Stimulated activated CD8-positive, alpha-beta memory T cell treated with anti-CD3 and anti-CD28 coated beads, Interleukin-15, amount 100 ng/mL, for 24 hours (primary cell): Measurements from ENCODE around the gene KLHL26.

Source experiments
- DNase-seq: peaks from one replicate; pipeline ENCODE4 v3.0.0-alpha.2; 2020; ENCODE audit warnings: low read depth

KLHL26 gene

DNA sequence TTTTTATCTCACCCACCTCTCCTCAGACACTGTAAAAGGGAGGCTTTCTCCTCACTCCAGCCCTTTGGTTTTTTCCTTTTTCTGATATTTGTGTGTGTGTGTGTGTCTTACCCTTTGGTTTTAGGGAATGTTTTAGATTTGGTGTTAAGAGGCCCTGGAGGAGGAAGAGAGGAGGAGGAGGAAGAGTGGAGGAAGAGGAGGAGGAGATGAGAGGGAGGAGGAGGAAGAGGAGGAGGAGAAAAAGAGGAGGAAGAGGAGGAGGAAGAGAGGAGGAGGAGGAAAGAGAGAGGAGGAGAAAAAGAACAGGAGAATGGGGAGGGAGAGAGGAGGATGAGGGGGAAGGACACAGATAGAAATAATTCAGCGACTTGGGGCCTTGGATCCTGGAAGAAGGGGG lies 10.5 kb downstream of the KLHL26 start:
- no peak for DNase-seq

DNA sequence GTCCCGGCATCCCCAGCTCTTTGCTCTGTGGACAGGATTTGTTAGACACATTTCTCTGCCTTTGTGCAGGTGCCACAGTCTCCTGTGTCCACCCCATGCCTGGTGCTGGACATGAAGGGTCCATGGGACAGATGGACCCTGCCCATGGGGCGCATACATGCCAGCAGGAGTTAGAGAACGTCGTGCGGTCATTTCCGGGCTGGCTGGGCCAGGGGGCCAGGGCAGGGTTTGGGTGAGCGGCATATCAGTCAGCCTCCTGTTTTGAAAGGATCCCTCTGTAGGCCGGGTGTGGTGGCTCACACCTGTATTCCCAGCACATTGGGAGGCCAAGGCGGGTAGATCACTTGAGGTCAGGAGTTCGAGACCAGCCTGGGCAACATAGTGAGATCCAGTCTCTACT lies 11.0 kb downstream of the KLHL26 start:
- no peak for DNase-seq

DNA sequence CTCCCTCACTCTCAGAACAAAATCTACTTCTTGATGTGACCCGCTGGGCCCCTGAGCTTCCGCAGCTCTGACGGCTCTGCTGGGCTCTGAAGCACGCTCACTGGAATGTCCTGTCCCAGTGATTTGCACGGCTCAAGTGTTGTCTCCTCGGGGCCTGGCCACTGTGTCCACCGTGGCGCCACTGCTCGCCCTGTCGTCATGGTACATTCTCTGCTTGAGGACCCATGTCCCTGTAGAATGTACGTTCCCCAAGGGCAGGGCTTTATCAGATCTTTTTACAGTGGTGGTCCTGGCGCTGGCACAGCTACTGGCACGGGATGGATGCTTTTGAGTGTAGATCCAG lies 12.1 kb downstream of the KLHL26 start:
- no peak for DNase-seq

DNA sequence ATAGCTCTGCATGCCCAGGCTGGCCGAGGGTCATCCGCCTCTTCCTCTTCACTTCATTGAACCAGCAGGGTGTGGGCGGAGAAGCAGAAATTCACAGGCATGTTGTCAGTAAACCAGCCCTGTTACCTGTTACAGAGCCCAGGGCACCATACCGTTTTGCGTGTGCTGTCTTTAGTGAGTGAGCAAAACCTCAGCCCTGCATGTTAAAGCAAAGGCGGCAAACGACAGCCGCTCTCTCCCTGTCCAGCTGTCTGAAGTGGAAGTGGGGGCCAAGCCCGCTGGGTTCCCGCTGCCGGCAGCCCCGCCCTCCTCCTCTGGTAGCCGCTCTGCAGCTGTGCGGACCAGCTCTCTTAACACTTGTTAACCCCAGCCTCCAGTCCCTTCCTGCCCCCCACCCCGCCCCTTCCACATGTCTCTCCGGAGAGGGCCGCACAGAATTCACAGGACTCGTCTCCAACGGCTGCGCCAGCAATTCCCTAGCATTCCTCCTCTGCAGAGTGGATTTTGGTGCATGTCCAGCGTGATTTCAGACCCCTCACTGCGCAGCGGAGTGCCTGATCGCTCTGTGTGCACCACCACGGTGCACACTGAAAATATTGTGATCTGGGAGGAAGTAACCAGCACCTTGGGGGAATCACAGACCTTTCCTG lies 12.7 kb downstream of the KLHL26 start:
- no peak for DNase-seq

DNA sequence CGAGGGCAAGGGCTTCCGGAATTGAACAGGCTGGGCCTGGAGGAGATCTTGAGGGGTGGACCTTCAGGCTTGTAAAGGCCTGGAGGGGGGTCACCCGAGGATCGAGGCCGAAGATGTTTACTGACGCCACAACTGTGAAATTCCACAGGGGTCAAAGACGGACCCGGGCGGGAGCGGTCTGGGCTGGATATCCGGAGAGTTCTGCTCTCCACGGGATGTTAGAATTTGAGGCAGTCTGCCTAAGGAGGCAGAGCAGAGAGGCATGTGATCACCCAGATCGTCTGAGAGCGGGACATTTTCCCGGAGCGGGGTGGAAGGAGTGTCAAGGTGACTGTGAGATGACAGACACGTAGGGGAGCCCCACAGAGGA lies 13.2 kb downstream of the KLHL26 start:
- DNase-seq: no peak

DNA sequence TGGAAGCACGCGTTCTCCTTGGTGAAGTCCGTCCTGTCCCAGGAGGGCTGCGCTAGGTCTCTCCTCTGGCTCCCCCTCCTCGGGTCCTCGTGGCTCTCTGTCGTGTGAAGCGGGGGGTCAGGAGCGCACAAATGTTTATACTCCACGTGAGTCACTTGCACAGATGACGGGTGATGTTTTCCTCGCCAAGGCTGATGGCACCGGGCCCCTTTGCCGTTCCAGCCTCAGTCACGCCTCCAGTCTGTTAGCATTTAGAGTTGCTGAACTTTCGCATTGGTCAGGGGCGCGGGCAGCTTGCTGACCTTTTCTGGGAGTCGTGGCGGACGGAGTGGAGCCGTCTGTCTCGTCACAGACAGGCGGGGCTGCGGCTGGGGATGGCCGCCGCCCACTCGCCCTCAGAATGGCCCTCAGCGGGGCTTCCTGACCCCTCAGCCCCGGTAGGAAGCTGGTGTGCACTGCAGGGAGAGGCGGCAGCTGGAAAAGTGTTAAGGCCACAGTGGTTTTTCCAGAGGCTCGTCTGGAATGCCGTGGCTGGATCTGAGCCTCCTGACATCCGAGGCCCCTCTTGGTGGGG lies 13.7 kb downstream of the KLHL26 start:
- no peak for DNase-seq

DNA sequence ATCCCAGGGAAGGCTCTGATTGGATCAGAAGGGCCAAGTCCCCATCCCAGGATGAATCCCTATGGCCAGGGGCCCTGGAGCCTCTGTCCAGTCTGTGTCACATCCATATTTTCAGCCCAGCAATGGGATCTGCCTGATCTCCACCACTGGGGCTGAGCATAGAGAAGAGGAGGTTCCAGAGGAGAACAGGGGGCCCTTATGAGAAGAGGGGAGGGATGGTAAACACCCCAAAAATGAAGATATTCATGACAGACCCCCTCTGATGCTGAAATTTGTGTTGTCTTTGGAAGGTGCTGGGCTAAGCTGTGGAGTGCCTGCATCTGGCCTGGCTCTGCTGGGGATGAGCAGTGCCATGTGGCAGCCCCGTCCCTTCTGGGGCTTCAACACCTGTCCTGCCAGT lies 14.5 kb downstream of the KLHL26 start:
- no peak for DNase-seq

DNA sequence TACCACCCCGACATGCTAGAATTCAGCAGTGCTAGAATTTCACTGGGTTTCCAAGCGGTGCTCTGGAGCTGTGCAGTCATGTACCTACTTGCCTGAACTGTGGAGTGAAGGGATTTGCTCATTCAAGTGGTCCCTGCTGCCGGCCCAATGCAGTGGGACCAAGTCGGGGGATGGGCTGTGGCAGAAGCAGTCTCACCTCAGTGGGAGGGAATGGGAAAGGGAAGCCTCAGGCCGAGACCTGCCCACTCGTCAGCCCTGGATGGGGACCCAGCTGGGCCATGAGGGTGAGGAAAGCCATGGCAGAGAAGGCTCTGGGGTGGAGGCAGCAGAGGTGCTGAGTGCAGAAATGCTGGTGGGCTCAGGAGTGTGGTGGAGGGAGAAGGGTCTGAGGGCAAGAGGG lies 14.9 kb downstream of the KLHL26 start:
- DNase-seq: no peak

DNA sequence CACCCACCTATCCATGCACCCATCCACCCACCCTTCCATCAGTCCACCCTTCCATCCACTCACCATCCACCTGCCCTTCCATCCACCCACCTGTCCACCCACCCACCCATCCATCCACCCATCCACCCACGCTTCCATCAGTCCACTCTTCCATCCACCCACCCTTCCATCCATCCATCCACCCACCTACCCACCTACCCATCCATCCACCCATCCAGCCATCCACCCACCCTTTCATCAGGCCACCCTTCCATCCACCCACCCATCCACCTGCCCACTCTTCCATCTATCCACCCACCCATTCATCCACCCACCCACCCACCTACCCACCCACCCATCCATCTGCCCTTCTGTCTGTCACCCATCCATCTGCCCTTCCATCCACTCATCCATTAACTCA lies 17.0 kb downstream of the KLHL26 start:
- DNase-seq: no peak

DNA sequence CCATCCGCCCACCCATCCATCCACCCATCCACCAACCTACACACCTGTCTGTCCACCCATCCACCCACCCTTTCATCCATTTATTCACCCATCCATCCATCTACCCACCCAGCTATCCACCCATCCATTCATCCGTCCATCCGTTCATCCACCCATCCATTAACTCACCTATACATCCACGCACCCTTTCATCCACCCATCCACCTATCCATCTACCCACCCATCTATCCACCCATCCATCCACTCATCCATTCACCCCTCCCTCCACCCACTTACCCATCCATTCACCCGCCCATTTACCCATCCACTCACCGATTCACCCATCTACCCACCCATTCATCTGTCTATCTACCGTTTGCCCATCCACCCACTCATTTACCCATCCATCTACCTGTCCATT lies 17.6 kb downstream of the KLHL26 start:
- DNase-seq: no peak

DNA sequence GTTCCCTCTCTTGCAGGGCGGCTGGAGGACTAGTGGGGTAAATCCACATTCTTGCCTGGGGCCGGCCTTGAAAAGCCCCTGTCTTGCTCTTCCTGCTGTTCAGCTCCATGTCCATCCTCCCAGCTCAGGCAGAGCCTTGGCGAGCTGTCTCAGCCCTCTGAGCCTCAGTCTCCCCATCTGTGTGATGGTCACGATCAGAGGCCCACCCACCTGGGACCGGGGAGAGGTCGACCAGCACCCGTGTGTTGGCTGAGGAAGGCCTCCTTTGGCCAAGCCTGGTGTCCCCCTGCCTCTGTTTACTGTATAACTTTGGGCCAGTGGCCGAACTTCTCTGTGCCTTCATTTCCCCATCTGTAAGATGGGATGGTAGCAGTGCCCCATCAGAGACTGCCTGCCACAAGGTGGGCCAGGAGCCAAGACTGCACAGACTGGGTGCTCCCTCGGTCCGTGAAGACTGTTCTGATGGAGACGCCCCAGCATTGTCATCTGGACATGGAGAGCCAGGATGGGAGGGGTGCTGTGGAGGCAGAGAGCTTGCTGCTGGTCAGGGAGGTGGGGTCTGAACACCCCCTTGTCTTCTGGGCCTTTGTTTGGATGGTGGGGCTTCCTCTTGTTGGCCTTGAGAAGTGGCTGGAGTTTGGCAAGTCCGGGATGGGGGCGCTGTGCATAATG lies 18.5 kb downstream of the KLHL26 start:
- no peak for DNase-seq

DNA sequence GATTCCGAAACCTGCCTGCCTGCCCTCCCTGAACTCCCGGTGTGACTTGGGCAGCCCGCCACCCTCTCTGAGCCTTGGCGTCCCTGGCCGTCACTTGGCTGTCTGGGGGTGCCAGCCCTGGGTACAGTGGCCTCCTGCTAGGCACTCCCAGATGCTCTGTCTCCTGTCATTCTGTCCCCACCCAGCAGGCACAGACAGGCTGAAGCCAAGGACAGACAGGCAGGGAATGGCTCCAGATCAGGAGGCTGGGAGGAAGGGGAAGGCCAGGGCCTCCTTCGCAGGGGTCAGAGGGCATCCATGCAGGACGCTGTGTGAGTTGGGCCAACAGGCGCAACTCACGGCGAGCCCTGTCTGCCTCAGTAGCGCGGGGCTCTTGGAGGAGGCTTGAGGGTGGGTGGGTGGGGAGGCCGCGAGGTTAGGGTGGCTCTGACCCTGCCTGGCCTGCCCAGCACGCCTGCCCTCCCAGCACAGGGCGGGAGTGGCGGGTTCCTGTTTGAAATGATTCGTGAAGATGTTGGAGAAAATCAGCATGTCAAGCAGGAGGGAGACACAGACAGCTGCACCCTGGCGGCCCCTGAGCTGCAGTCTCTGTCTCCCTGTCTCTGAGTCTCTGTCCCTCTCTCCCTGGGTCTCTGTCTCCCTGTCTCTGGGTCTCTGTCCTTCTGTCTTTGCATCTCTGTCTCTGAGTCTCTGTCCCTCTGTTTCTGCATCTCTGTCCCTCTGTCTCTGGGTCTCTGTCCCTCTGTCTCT lies 19.7 kb downstream of the KLHL26 start:
- no peak for DNase-seq

DNA sequence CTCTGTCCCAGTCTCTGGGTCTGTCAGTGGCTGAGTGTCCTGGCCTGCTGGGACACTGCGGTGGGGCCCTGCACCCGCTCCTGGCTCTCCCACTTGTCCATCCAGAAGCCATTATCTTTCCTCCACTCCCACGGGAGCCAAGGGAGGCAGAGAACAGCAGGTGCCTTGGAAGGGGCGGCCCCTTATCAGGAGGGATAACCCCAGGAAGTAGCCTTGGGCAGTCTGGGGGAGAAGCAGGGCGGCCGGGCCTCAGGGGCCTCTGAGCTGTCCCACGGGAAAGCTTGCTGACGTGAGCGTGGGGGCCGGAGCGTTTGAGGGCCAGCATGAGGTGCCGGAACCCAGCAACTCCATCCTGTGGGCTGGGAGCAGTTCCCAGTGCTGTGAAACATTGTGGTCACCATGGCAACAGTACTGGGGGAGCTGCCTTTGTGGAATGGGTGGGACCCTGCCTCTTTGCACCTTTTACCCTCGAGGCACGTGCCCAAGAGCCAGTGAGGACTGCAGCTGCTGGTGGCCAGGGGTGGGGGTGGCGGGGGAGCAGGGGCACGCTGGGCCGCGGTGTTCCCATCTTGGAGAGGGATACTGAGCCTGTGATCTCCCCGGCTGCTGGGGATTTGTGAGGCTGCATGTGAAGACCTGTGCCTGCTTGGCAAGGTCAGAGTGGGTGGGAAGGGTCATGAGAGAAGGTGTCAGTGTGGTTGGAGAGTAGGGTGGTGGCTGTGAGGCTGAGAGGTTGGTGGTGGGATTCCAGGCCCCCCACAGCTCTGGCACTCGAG lies 20.9 kb downstream of the KLHL26 start:
- no peak for DNase-seq

DNA sequence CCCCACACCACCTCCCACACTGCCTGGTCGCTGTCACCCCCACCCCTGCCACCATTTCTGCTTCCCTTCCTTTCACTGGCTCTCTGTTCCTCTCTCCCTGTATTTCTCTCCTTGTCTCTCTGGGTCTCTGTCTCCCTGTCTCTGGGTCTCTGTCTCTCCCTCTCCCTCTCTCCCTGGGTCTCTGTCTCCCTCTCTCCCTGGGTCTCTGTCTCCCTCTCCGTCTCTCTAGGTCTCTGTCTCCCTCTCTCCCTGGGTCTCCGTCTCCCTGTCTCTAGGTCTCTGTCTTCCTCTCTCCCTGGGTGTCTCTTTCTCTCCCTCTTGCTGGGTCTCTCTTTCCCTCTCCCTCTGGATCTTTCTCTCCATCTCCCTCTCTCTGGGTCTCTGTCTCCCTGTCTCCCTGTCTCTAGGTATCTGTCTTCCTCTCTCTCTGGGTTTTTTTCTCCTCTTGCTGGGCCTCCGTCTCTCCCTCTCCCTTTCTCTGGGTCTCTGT lies 21.6 kb downstream of the KLHL26 start:
- no peak for DNase-seq

DNA sequence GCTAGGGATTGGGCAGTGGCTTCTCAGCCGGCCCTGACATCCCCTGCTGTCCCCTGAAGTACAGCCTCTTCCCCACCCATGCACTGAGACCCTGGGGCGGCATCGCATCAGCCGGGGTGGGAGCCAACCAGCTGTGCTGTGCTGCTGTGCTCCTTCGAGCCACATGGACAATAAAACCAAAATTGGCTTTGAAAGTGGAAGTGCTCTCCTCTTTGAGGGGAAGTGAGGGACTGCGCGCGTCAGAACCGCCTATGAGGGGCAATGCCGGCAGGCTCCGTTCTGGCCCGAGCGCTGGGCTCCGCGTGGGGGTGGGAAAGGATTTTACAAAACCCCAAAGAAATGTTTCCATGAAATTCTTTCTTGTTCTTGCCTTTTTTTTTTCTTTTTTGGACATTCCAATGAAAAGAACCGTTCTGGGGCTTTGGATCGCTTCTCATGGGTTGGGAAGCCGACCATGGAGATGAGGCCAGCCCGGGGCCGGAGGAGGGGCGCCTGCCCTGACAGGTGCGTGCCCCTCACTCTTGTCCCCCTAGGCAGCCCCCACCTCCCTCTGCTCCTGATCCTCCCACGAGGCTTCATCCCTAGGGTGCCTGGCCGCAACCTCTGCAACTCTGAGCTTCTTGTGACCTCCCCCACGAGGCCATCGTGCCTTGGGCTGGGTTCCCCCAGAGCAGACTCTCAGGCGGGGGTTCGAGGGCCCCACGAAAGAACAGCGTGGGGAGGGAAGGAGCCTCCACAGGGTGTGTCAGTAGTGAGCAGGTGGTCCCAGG lies 22.6 kb downstream of the KLHL26 start:
- no peak for DNase-seq

DNA sequence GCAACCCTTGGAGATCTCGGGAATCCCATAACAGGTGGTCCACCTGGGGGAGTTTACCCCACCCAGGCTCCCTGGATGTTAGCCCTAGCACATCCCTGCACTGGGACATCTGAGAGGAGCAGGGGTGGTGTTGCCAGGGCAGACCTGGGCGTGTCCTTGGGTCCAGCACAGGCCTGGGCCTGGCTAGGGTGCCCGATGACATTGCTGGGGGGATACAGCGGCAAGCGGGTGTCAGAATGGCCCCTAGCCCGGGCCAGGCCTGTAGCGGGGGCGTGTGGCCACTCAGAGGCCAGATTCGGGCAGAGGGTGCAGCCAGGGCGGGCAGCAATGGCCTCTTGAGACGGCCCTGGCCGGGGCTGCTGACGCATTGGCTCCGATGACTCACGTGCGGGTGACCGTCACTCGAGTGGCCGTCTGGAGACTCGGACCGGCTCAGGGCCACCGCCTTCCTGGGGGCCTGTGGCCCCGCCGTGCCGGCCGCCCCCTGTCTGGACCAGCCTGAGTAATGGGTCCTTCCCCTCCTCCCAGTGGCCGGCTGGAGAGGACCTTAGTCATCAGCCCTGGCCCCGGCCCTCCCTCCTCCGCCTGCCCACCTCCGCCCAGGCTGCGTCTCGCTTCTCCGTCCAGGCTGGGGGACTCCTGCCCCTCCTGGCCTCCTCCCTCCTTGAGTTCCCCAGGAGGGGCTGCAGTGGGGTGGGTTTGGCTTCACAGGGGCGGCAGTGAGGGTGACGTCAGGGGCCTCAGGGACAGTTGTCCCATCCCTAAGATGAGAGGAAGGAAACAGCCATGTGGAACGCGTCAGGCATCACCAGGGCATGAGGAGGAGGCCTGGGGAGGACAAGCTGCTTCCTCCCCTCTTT lies 23.5 kb downstream of the KLHL26 start:
- no peak for DNase-seq

DNA sequence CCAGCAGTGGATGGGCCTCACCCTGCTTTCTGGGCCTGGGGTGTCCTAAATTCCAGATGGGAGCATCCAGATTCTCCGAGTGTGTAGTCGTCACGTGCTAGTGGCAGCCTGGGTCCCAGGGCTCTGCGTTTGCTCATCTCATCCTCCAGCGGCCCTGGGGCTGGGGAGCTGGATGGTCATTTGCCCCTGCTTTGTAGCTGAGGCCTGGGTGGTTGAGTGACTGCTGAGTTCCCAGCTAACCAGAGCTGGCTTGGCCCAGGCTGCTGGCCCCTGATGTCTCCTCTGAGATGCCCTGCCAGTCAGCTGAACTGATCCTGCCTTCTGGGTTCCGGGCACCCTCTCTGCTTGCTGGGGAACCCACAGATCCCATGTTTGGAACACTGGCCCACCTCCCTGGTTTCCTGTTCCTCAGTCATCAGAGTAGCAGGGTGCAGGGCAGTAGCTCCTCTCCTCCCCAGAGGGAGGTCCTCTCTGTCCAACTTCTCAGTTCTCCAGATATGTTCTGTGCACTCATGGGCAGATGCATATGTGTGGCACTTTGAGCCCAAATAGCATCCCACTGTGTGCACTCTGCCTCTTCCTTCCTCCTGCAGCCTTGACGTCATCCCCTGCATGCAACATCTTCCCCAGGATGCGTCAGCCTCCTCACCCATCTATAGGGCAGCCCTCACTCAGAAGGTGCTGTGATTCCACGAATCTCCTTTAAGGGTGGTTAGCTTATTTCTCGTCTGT lies 24.3 kb downstream of the KLHL26 start:
- DNase-seq: no peak

DNA sequence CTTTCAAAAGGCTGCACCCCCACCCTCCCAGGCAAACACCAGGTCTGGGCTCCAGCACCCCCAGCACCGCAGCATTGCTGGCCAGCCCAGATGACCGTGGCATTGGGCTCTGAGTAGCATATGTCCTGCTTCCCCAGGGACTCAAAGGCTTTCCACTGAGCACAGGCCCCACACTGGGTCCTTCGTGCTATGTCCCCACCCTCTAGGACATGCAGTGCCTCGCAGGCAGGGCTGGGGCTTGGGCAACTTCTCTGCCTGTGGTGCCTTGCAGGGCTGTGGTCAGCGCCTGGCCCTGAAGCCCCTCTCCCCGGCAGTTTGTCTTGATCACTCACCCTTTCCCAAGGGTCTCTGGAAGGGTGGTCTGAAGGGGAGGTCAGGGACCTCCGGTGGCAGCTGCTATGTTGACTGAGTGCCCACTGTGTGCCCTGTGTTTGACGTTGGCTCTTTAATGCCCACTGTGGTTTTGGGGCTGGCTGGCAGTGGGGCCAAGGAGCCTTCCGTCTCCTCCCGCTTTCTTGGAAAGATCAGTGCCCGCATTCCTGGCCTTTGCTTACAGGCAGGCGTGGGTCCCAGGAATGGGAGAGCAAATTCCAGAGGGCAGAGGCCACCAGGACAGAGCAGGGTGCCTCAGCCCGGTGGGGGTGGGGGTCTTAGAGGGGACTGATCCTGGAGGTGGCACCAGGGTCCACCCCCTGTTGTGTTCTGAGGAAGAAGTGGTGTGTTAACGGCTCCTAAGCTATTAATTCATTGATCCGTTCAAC lies 26.3 kb downstream of the KLHL26 start:
- no peak for DNase-seq

DNA sequence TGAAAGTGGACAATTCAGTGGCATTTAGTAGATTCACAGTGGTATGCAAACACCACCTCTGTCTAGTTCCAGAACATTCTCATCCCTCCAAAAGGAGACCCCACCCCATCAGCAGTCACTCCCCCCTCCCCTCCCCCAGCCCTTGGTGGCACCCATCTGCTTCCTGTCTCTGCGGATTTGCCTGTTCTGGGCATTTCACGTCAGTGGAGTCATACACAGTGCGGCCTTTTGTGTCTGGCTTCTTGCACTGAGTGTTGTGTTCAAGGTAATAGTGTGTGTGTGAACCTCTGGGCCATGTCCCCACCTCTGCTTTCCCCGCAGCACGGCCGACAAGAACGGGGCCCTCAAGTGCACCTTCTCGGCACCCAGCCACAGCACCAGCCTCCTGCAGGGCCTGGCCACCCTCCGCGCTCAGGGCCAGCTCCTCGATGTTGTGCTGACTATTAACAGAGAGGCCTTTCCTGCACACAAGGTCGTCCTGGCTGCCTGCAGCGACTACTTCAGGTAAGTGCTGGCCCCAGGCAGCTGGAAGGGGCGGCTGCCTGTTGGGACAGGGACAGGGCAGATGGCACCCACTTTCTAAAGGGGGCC lies 27.2 kb downstream of the KLHL26 start:
- no peak for DNase-seq
